ENCODE results near the gene GTPBP3. TPM values are rescaled to one million over a fixed set of nuclear protein-coding genes. Genes with fewer than 3 reads are reported as not detected.

Gene GTPBP3
- total and polyA plus RNA-seq, 2 of the 8 experiments (the other 6 are each of a cell fraction or from before 2014, with no cell fraction given): 30.4 to 56.0 TPM

DNA sequence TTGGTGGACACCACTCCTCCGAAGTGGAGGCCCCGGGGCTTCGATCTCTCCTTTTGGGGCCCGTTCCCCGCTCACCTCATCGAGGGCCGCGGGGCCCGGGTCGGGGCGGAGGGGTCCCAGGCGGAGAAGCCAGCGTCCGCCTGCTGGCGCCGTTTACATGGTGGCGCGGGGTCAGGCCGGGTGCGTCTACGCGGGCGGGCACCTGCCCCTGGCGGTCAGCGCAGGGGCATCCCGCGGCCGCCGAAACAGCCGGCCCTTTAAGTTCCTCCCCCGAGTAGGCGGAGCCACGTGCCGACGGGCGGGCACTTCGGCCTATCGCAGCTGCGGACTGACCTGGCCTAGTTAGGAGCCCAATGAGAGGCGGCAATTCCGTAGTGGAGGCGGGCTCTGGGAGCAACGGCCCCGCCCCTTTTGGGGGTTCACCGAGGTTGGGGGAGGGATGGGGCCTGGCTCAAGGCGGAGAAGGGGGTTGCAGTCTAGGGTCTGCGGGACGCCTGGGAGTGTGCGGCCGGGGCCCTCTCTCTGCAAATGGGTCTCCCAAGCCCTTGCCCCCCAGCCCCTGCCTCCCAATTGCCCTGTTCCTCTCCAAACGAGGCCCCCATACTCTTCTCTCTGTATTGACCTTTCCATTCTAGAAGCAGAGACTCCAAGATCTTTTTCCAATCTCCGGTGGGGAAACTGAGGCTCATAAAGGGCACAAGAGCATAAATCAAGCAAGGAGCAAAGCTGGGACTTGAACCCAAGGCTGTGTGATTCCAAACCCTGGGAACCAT is 34.0 kb upstream of the GTPBP3 start, which contains the start of gene ABHD8 (continued):
- no peak for TF ChIP-seq RBBP5 (IDR thresholded peaks at IDR 0.05; ENCODE audit: borderline replicate concordance, low read depth, low read length)
- TF ChIP-seq JUND (IDR thresholded peaks at IDR 0.05; ENCODE audit: low read length): no peak
- no peak for TF ChIP-seq JUN (IDR thresholded peaks at IDR 0.05; ENCODE audit: low read depth, low read length)
- TF ChIP-seq POLR2A (IDR thresholded peaks at IDR 0.05; ENCODE audit: control extremely low read depth in 1 of 2, low read depth in 2 of 2, low read length in 2 of 2): peak in 1 of 2 experiments; percentile 37; a peak in 2 of 3 replicates
- TF ChIP-seq CTBP2 (IDR thresholded peaks at IDR 0.05; ENCODE audit: borderline replicate concordance, insufficient read depth, insufficient read length, low read length): no peak
- no peak for TF ChIP-seq CHD1 (IDR thresholded peaks at IDR 0.05; ENCODE audit: low read depth, low read length)
- TF ChIP-seq RAD21 (IDR thresholded peaks at IDR 0.05 in 1 of 2, conservative IDR thresholded peaks at IDR 0.05 in 1 of 2; ENCODE audit: low read depth in 2 of 2, low read length in 2 of 2): peak; percentile 12 to 25; a peak in 2 of 4 replicates
- TF ChIP-seq SRF (IDR thresholded peaks at IDR 0.05; ENCODE audit: low read depth, low read length): no peak
- no peak for TF ChIP-seq KDM1A (IDR thresholded peaks at IDR 0.05; ENCODE audit: borderline replicate concordance, low read length)
- TF ChIP-seq TAF1 (IDR thresholded peaks at IDR 0.05; ENCODE audit: low read depth, low read length): no peak
- peak in 1 of 2 experiments; percentile 71; a peak in 1 of 4 replicates for TF ChIP-seq SIN3A (conservative IDR thresholded peaks at IDR 0.05 in 1 of 2, IDR thresholded peaks at IDR 0.05 in 1 of 2; ENCODE audit: low read depth in 1 of 2, low read length in 2 of 2)
- TF ChIP-seq FOSL1 (IDR thresholded peaks at IDR 0.05; ENCODE audit: insufficient read depth, low read depth, low read length): no peak
- no peak; the same call in 1 of the 2 replicates for TF ChIP-seq PHF8 (conservative IDR thresholded peaks at IDR 0.05; ENCODE audit: low read depth, low read length)
- no peak for TF ChIP-seq RNF2 (IDR thresholded peaks at IDR 0.05; ENCODE audit: borderline replicate concordance, low read depth, low read length, missing control alignments, poor library complexity, severe bottlenecking)
- TF ChIP-seq POLR2AphosphoS5 (IDR thresholded peaks at IDR 0.05; ENCODE audit: low read depth, low read length): peak; percentile 22; the same call in 1 of the 2 replicates
- no peak for TF ChIP-seq CBX8 (IDR thresholded peaks at IDR 0.05; ENCODE audit: borderline replicate concordance, low read depth, low read length)
- TF ChIP-seq SP2 (IDR thresholded peaks at IDR 0.05; ENCODE audit: low read length): peak; percentile 74
- no peak for TF ChIP-seq TAF7 (optimal IDR thresholded peaks at IDR 0.05; ENCODE audit: borderline replicate concordance, low read depth, low read length)
- TF ChIP-seq TEAD4 (IDR thresholded peaks at IDR 0.05; ENCODE audit: low read depth, low read length): no peak
- no peak for TF ChIP-seq BCL11A (IDR thresholded peaks at IDR 0.05; ENCODE audit: low read depth in 2 of 2, low read length in 2 of 2)
- TF ChIP-seq, protein P1, sequence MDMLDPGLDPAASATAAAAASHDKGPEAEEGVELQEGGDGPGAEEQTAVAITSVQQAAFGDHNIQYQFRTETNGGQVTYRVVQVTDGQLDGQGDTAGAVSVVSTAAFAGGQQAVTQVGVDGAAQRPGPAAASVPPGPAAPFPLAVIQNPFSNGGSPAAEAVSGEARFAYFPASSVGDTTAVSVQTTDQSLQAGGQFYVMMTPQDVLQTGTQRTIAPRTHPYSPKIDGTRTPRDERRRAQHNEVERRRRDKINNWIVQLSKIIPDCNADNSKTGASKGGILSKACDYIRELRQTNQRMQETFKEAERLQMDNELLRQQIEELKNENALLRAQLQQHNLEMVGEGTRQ (IDR thresholded peaks at IDR 0.05; ENCODE audit: low read length): peak; percentile 66
- no peak for TF ChIP-seq SIRT6 (IDR thresholded peaks at IDR 0.05; ENCODE audit: low read length)
- no peak for TF ChIP-seq CBX5 (IDR thresholded peaks at IDR 0.05; ENCODE audit: low read depth, low read length)
